Epithelial cell of prostate (primary cell): ENCODE measurements around the gene PHACTR1.
A peak's percentile ranks its signal among the peaks of the same experiment; 100 is the strongest.
"Not testable (repeated sequence)": the region's sequence is repeated elsewhere in the genome, so short reads cannot be mapped to it uniquely, and the experiment has no call there.

Source experiments
- DNase-seq: peaks from one replicate; pipeline ENCODE4 v3.0.0-alpha.2; 2011; ENCODE audit warnings: low read depth, low spot score
- H3K27ac ChIP-seq: fragments of 450-650 bp; 2 replicates; pipeline ENCODE4 v1.5.1; 2017; ENCODE audit warnings: mild to moderate bottlenecking

The PHACTR1 gene

GRCh38 chr6:13311155-13311554 is 594.6 kb downstream of the PHACTR1 start:
- no peak overlapping the region for H3K27ac ChIP-seq
- no peak for DNase-seq

- DNase-seq, result no peak
- H3K27ac ChIP-seq, result no peak overlapping the region
These were observed 598.2 kb downstream of the PHACTR1 start for GRCh38 chr6:13314806-13315205.

GRCh38 chr6:13315896-13316295 is 599.3 kb downstream of the PHACTR1 start:
- H3K27ac ChIP-seq, result no peak overlapping the region
- no peak for DNase-seq

GRCh38 chr6:13318821-13319220 is 602.3 kb downstream of the PHACTR1 start:
- no peak for DNase-seq
- no peak overlapping the region for H3K27ac ChIP-seq

GRCh38 chr6:13319891-13320564 is 603.5 kb downstream of the PHACTR1 start:
- DNase-seq, result no peak
- no peak overlapping the region for H3K27ac ChIP-seq

GRCh38 chr6:13326031-13326586 is 609.5 kb downstream of the PHACTR1 start:
- H3K27ac ChIP-seq, DNase-seq: not testable (repeated sequence)

- peak overlapping the region; percentile 91 for H3K27ac ChIP-seq
- no peak for DNase-seq
These were observed 611.1 kb downstream of the PHACTR1 start for GRCh38 chr6:13327691-13328075.

GRCh38 chr6:13328076-13328874 is 611.7 kb downstream of the PHACTR1 start, which contains the start of gene TBC1D7:
Gene TBC1D7, minus strand, starts transcription at chr6:13328537. Its CDS starts 1,639 bp downstream, at chr6:13326898.
- peak; percentile 43 for DNase-seq
- H3K27ac ChIP-seq, result peak within 1 kb of the TSS; percentile 91

- no peak for DNase-seq
- peak overlapping the region; percentile 91 for H3K27ac ChIP-seq
These were observed 612.3 kb downstream of the PHACTR1 start for GRCh38 chr6:13328875-13329183.

- no peak for DNase-seq
- no peak overlapping the region for H3K27ac ChIP-seq
These were observed 615.2 kb downstream of the PHACTR1 start for GRCh38 chr6:13331516-13332348.

GRCh38 chr6:13332349-13332706 is 615.8 kb downstream of the PHACTR1 start:
- no peak for DNase-seq
- no peak overlapping the region for H3K27ac ChIP-seq

GRCh38 chr6:13334953-13335352 is 618.4 kb downstream of the PHACTR1 start:
- DNase-seq, result no peak
- no peak overlapping the region for H3K27ac ChIP-seq

- H3K27ac ChIP-seq, result no peak overlapping the region
These were observed 620.0 kb downstream of the PHACTR1 start for GRCh38 chr6:13336553-13336952.

GRCh38 chr6:13338038-13338437 is 621.5 kb downstream of the PHACTR1 start:
- DNase-seq, result no peak
- no peak overlapping the region for H3K27ac ChIP-seq

More at GRCh38 chr6:13336553-13336952, 620.0 kb downstream of the PHACTR1 start:
- peak; percentile 69 for DNase-seq
